H1 (cell line): ENCODE data around the gene EPHA6.

ENCODE experiments used
- CHD2 ChIP-seq: IDR thresholded peaks from 2 replicates; pipeline ENCODE4 v1.6.1; 2012; ENCODE audit warnings: low read length, improper control_type of control experiment
- EZH2 ChIP-seq: fragments of 200-600 bp; sonication (generic); IDR thresholded peaks from 2 replicates; pipeline ENCODE4 v1.7.1; 2012; ENCODE audit warnings: low read depth, mild to moderate bottlenecking, moderate library complexity, low read length, inconsistent platforms; ENCODE audit not compliant: severe bottlenecking
- GABPA ChIP-seq: IDR thresholded peaks from 2 replicates; pipeline ENCODE4 v1.6.1; 2011; ENCODE audit warnings: mild to moderate bottlenecking, low read length, moderate library complexity, borderline replicate concordance; ENCODE audit not compliant: insufficient read depth
- MAFK ChIP-seq: IDR thresholded peaks from 2 replicates; pipeline ENCODE4 v1.6.1; 2012; ENCODE audit warnings: low read depth, mild to moderate bottlenecking, improper control_type of control experiment, low read length
- RXRA ChIP-seq: IDR thresholded peaks from 2 replicates; pipeline ENCODE4 v1.6.1; 2011; ENCODE audit warnings: low read depth, mild to moderate bottlenecking, low read length, moderate library complexity; ENCODE audit not compliant: insufficient read depth
- TCF12 ChIP-seq: IDR thresholded peaks from 2 replicates; pipeline ENCODE4 v1.6.1; 2011; ENCODE audit warnings: low read depth, mild to moderate bottlenecking, low read length
- YY1 ChIP-seq: IDR thresholded peaks from 2 replicates; pipeline ENCODE4 v1.6.1; 2011; ENCODE audit warnings: low read depth, mild to moderate bottlenecking, low read length
- ZNF274 ChIP-seq: IDR thresholded peaks from 2 replicates; pipeline ENCODE4 v1.7.0; 2012; ENCODE audit warnings: low read length, borderline replicate concordance; ENCODE audit errors: extremely low read depth
- TF ChIP-seq, protein P1 (sequence below), 3 experiments: IDR thresholded peaks; 1 replicate in 2 of 3; 2 replicates in 1 of 3; pipeline versions ENCODE4 v1.5.1 to v1.6.1; 2011; ENCODE audit warnings: low read length in 3 of 3, mild to moderate bottlenecking in 3 of 3, inconsistent platforms in 2 of 3, low read depth in 1 of 3, moderate library complexity in 1 of 3; ENCODE audit not compliant: insufficient read depth in 1 of 3; ENCODE audit errors: control extremely low read depth in 1 of 3

GRCh38 chr3:97057365-97057764 is 243.0 kb downstream of the EPHA6 start:
- TF ChIP-seq, protein P1, sequence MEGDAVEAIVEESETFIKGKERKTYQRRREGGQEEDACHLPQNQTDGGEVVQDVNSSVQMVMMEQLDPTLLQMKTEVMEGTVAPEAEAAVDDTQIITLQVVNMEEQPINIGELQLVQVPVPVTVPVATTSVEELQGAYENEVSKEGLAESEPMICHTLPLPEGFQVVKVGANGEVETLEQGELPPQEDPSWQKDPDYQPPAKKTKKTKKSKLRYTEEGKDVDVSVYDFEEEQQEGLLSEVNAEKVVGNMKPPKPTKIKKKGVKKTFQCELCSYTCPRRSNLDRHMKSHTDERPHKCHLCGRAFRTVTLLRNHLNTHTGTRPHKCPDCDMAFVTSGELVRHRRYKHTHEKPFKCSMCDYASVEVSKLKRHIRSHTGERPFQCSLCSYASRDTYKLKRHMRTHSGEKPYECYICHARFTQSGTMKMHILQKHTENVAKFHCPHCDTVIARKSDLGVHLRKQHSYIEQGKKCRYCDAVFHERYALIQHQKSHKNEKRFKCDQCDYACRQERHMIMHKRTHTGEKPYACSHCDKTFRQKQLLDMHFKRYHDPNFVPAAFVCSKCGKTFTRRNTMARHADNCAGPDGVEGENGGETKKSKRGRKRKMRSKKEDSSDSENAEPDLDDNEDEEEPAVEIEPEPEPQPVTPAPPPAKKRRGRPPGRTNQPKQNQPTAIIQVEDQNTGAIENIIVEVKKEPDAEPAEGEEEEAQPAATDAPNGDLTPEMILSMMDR (IDR thresholded peaks at IDR 0.05; ENCODE audit: control extremely low read depth in 1 of 3, insufficient read depth in 1 of 3, low read depth in 1 of 3, low read length in 3 of 3): no peak
- TF ChIP-seq GABPA: no peak
- TF ChIP-seq YY1: no peak
- no peak for TF ChIP-seq MAFK
- TF ChIP-seq CHD2: no peak
- TF ChIP-seq TCF12: no peak
- TF ChIP-seq ZNF274: no peak
- TF ChIP-seq EZH2: no peak
- no peak for TF ChIP-seq RXRA
